ENCODE data around the gene ZNF106. TPM values are rescaled to one million over a fixed set of nuclear protein-coding genes. Genes with fewer than 3 reads are reported as not detected.

The ZNF106 gene
- total RNA-seq, 1 experiment from 2014 or later, result 28.5 TPM

DNA sequence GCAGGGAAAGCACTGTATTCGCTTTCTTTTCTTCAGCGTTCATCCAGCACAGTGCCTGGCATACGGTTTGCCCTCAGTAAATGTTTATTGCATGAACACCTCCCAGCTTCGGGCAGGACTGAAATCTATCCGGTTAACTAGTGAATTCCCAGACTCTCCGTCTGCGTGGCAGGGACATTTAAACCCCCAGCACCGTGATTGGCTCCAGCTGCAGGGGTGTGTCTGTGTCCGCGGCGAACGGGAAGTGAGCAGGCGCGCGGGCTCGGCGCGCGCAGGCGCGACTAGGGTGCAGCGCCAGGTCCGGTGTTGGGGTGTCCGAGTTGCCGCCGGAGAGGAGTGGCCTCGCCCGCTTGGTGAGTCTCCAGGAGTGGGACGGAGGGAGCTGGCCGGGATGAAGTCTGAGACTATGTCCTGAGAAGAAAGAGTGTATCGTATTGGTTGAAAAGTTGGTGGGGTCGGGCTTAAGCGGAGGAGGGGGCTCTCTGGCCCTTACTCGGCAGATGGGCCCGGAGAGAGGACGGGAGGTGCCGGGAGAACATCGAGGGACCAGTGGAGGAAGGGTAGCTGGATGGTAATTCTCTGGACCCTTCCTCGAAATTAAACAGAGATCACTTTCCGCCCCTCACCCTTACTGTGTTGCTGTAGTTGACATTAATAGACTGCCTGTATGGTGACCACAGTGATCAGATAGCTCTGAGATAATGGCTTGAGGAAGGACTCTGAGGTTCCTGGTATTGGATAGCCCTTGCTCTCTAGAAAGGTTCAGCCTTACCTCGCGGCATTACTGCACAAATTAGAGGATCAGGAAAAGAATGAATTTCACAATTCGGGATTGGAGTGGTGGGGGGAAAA is 4.6 kb upstream of the ZNF106 start, which contains the start of gene SNAP23 (continued):
- TF ChIP-seq EGR1 (IDR thresholded peaks at IDR 0.05; ENCODE audit: low read depth) (no peak), ZNF274 (IDR thresholded peaks at IDR 0.05; ENCODE audit: low read depth, low read length) (no peak), FOSL1 (IDR thresholded peaks at IDR 0.05; ENCODE audit: low read depth) (no peak), POLR2AphosphoS5 (IDR thresholded peaks at IDR 0.05; ENCODE audit: low read depth, low read length) (peak; percentile 76)

DNA sequence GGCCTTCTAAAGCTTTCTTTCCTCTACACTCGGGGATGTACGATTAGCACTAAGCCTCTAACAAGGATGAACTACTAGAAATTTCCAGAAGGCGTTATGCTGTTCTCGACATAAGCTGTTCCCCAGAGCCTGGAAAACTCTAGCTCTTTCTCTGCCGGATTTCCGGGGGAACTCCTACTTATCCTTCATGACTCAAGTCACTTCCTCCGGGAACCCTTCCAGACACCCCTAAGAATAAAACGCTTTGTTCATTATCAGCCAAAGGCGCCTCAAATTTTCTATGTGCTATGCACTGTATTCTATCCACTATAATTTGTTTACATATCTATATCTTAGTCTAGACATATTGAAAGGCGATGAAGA is 4.0 kb upstream of the ZNF106 start:
- DNase-seq (ENCODE audit: low read depth, low spot score) (no peak), ATAC-seq (no peak)
- TF ChIP-seq CEBPB (IDR thresholded peaks at IDR 0.05; ENCODE audit: low read depth), result no peak
- TF ChIP-seq, protein P1, sequence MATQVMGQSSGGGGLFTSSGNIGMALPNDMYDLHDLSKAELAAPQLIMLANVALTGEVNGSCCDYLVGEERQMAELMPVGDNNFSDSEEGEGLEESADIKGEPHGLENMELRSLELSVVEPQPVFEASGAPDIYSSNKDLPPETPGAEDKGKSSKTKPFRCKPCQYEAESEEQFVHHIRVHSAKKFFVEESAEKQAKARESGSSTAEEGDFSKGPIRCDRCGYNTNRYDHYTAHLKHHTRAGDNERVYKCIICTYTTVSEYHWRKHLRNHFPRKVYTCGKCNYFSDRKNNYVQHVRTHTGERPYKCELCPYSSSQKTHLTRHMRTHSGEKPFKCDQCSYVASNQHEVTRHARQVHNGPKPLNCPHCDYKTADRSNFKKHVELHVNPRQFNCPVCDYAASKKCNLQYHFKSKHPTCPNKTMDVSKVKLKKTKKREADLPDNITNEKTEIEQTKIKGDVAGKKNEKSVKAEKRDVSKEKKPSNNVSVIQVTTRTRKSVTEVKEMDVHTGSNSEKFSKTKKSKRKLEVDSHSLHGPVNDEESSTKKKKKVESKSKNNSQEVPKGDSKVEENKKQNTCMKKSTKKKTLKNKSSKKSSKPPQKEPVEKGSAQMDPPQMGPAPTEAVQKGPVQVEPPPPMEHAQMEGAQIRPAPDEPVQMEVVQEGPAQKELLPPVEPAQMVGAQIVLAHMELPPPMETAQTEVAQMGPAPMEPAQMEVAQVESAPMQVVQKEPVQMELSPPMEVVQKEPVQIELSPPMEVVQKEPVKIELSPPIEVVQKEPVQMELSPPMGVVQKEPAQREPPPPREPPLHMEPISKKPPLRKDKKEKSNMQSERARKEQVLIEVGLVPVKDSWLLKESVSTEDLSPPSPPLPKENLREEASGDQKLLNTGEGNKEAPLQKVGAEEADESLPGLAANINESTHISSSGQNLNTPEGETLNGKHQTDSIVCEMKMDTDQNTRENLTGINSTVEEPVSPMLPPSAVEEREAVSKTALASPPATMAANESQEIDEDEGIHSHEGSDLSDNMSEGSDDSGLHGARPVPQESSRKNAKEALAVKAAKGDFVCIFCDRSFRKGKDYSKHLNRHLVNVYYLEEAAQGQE (IDR thresholded peaks at IDR 0.05; ENCODE audit: low read depth), result no peak
- TF ChIP-seq POLR2AphosphoS5 (IDR thresholded peaks at IDR 0.05; ENCODE audit: low read depth, low read length), result no peak
- TF ChIP-seq EGR1 (IDR thresholded peaks at IDR 0.05; ENCODE audit: low read depth), result no peak
- no peak for TF ChIP-seq RAD21 (IDR thresholded peaks at IDR 0.05; ENCODE audit: low read depth)
- TF ChIP-seq, protein P2, sequence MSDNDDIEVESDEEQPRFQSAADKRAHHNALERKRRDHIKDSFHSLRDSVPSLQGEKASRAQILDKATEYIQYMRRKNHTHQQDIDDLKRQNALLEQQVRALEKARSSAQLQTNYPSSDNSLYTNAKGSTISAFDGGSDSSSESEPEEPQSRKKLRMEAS (IDR thresholded peaks at IDR 0.05), result no peak
- TF ChIP-seq TCF7L2 (IDR thresholded peaks at IDR 0.05; ENCODE audit: borderline replicate concordance, extremely low read depth, insufficient read depth, insufficient read length), result no peak
- TF ChIP-seq ZNF274 (IDR thresholded peaks at IDR 0.05; ENCODE audit: low read depth, low read length), result no peak
- TF ChIP-seq, protein P3, sequence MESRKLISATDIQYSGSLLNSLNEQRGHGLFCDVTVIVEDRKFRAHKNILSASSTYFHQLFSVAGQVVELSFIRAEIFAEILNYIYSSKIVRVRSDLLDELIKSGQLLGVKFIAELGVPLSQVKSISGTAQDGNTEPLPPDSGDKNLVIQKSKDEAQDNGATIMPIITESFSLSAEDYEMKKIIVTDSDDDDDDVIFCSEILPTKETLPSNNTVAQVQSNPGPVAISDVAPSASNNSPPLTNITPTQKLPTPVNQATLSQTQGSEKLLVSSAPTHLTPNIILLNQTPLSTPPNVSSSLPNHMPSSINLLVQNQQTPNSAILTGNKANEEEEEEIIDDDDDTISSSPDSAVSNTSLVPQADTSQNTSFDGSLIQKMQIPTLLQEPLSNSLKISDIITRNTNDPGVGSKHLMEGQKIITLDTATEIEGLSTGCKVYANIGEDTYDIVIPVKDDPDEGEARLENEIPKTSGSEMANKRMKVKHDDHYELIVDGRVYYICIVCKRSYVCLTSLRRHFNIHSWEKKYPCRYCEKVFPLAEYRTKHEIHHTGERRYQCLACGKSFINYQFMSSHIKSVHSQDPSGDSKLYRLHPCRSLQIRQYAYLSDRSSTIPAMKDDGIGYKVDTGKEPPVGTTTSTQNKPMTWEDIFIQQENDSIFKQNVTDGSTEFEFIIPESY (IDR thresholded peaks at IDR 0.05; ENCODE audit: extremely low read depth, insufficient replicate concordance, low read length), result no peak
- TF ChIP-seq EZH2 (IDR thresholded peaks at IDR 0.05), result no peak
- no peak for TF ChIP-seq FOSL1 (IDR thresholded peaks at IDR 0.05; ENCODE audit: low read depth)
- no peak for TF ChIP-seq SIN3A (IDR thresholded peaks at IDR 0.05; ENCODE audit: low read depth)
- peak overlapping the region; percentile 78; the same call in 1 of the 2 replicates for H3K9ac ChIP-seq (ENCODE audit: low read length)
- peaks cover 29 to 41% of the 10 kb centered on the region in 2 experiments for H3K4me1 ChIP-seq (ENCODE audit: control insufficient read depth in 1 of 2, insufficient read depth in 2 of 2, low read length in 2 of 2)
- H3K9me3 ChIP-seq (ENCODE audit: control insufficient read depth in 1 of 2, insufficient read depth in 1 of 2, low read depth in 1 of 2, low read length in 2 of 2), result no peaks in the 10 kb centered on the region
- peak overlapping the region; percentile 66 for H2AFZ ChIP-seq (ENCODE audit: low read depth, low read length, poor library complexity, severe bottlenecking)
- H3K79me2 ChIP-seq (ENCODE audit: insufficient read depth, low read length), result peaks cover 5% of the 10 kb centered on the region; the same call in 1 of the 2 replicates
- H3K4me2 ChIP-seq (ENCODE audit: low read length), result peak overlapping the region; percentile 89
- H3K9me2 ChIP-seq (ENCODE audit: insufficient read depth), result no peaks in the 10 kb centered on the region
- ChIA-PET RAD21 (ENCODE audit: low non-redundant PET in 1 of 2, low total read pairs in 2 of 2, uncharacterized antibody in 2 of 2, unreplicated experiment in 2 of 2) (no interaction called here), CTCF (no interaction called here), POLR2A (interaction anchor here (1.1 kb wide), 1 partner anchor 10 kb away, joined by 7 read pairs; no protein-coding TSS in a partner anchor)
- no peak overlapping the region for H3K27ac ChIP-seq (ENCODE audit: low read depth, low read length)
- no peaks in the 10 kb centered on the region for H3K36me3 ChIP-seq (ENCODE audit: control insufficient read depth in 1 of 2, insufficient read depth in 2 of 2, low read length in 2 of 2)
- no TSS peak for BruUV-seq (replicated peaks)
- H4K20me1 ChIP-seq (ENCODE audit: insufficient read depth), result no peaks in the 10 kb centered on the region
- peak overlapping the region; percentile 85 to 94 for H3K4me3 ChIP-seq (replicated peaks in 1 of 2; ENCODE audit: low read depth in 1 of 2, low read length in 2 of 2)
- intact Hi-C loops (cut with micrococcal nuclease), result no loop called here
- no peaks in the 10 kb centered on the region for H3K27me3 ChIP-seq (ENCODE audit: insufficient read depth, low read length)
